Measurements from ENCODE around the gene NSUN6. TPM values are rescaled to one million over a fixed set of nuclear protein-coding genes. Genes with fewer than 3 reads are reported as not detected.
A peak's percentile ranks its signal among the peaks of the same experiment; 100 is the strongest.

Gene NSUN6
- total RNA-seq, 4 donors from 2014 or later, result 2.4 to 3.8 (median 2.9) TPM

GRCh38 chr10:18664841-18665478 is 13.6 kb upstream of the NSUN6 start:
- intact Hi-C loops (cut with DNase I; ENCODE audit: low total_unique reads) (no loop called here), in situ Hi-C loops (cut with MboI; ENCODE audit: low sequenced_read_pairs in 4 of 4) (loop anchor here in 2 of 4 donors (25.0 kb wide), 2 partner anchors 1147 to 1853 kb away; partner anchors contain the start of genes PLXDC2 (in 1 of the 2) and RSU1 (in 1 of the 2))
- peaks cover 15 to 26% of the 10 kb centered on the region in 2 donors for H3K4me1 ChIP-seq
- H3K27ac ChIP-seq, result no peak overlapping the region
- DNase-seq (no peak), ATAC-seq (no peak)
- H3K4me3 ChIP-seq, result no peak overlapping the region
- no peaks in the 10 kb centered on the region for H3K27me3 ChIP-seq
- H3K9me3 ChIP-seq, result no peaks in the 10 kb centered on the region
- no peak for TF ChIP-seq POLR2A (IDR thresholded peaks at IDR 0.05)
- TF ChIP-seq, protein P1, sequence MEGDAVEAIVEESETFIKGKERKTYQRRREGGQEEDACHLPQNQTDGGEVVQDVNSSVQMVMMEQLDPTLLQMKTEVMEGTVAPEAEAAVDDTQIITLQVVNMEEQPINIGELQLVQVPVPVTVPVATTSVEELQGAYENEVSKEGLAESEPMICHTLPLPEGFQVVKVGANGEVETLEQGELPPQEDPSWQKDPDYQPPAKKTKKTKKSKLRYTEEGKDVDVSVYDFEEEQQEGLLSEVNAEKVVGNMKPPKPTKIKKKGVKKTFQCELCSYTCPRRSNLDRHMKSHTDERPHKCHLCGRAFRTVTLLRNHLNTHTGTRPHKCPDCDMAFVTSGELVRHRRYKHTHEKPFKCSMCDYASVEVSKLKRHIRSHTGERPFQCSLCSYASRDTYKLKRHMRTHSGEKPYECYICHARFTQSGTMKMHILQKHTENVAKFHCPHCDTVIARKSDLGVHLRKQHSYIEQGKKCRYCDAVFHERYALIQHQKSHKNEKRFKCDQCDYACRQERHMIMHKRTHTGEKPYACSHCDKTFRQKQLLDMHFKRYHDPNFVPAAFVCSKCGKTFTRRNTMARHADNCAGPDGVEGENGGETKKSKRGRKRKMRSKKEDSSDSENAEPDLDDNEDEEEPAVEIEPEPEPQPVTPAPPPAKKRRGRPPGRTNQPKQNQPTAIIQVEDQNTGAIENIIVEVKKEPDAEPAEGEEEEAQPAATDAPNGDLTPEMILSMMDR (IDR thresholded peaks at IDR 0.05 in 4 of 5, conservative IDR thresholded peaks at IDR 0.05 in 1 of 5), result no peak
- H3K36me3 ChIP-seq, result peaks cover 0 to 18% of the 10 kb centered on the region in 2 donors

DNA sequence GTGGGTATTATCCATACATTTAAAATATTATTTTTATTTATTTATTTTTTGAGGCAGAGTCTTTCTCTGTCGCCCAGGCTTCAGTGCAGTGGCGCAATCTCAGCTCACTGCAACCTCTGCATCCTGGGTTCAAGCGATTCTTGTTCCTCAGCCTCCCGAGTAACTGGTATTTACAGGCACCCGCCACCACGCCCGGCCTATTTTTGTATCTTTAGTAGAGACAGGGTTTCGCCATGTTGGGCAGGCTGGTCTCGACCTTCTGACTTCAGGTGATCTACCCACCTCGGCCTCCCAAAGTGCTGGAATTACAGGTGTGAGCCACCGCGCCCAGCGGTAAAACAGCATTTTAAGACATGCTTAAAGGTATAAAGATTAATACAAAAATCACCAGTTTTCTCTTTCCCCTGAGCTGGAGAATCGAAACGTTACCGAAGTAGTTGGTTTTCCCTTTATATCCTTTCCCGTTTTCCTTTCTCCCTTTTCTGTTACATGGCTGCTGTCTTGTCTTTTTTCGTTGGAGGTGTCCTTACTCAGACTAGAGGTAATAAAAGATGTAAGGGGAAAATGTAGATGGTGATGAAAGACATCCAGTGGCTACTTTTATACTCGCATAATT is 9.5 kb upstream of the NSUN6 start:
- no peak for ATAC-seq
- H3K27ac ChIP-seq, result peak overlapping the region in 2 of 4 donors; percentile 95 to 96

GRCh38 chr10:18659819-18660535 is 8.6 kb upstream of the NSUN6 start:
- H3K9me3 ChIP-seq, result no peaks in the 10 kb centered on the region
- peaks cover 20 to 27% of the 10 kb centered on the region in 2 donors for H3K4me1 ChIP-seq
- TF ChIP-seq, protein P1 (IDR thresholded peaks at IDR 0.05 in 4 of 5, conservative IDR thresholded peaks at IDR 0.05 in 1 of 5), result no peak
- TF ChIP-seq POLR2A (IDR thresholded peaks at IDR 0.05), result no peak
- H3K36me3 ChIP-seq, result no peaks in the 10 kb centered on the region
- intact Hi-C loops (cut with DNase I; ENCODE audit: low total_unique reads) (loop anchor here (1.0 kb wide), 1 partner anchor 9 kb away; the partner anchor contains the start of gene NSUN6), in situ Hi-C loops (cut with MboI; ENCODE audit: low sequenced_read_pairs in 4 of 4) (loop anchor here in 2 of 4 donors (25.0 kb wide), 2 partner anchors 1152 to 1848 kb away; partner anchors contain the start of genes PLXDC2 (in 1 of the 2) and RSU1 (in 1 of the 2))
- H3K27me3 ChIP-seq, result no peaks in the 10 kb centered on the region
- no peak for DNase-seq
- peak overlapping the region; percentile 94 to 96 (median 96) for H3K27ac ChIP-seq
- peak overlapping the region; percentile 79 to 98 (median 91) for H3K4me3 ChIP-seq
- ATAC-seq, result peak in 1 of 2 donors; percentile 6

More for the DNA sequence above, 9.5 kb upstream of the NSUN6 start:
- Histone ChIP-seq H3K27me3 (no peaks in the 10 kb centered on the region), H3K4me3 (peak overlapping the region; percentile 79 to 98 (median 91)), H3K36me3 (no peaks in the 10 kb centered on the region), H3K4me1 (peaks cover 26 to 27% of the 10 kb centered on the region in 2 donors), H3K9me3 (no peaks in the 10 kb centered on the region)
- intact Hi-C loops (cut with DNase I; ENCODE audit: low total_unique reads) (no loop called here), in situ Hi-C loops (cut with MboI; ENCODE audit: low sequenced_read_pairs in 4 of 4) (loop anchor here in 2 of 4 donors (25.0 kb wide), 2 partner anchors 1151 to 1849 kb away; partner anchors contain the start of genes PLXDC2 (in 1 of the 2) and RSU1 (in 1 of the 2))
- TF ChIP-seq, protein P1 (IDR thresholded peaks at IDR 0.05 in 4 of 5, conservative IDR thresholded peaks at IDR 0.05 in 1 of 5), result no peak
- no peak for TF ChIP-seq POLR2A (IDR thresholded peaks at IDR 0.05)
- DNase-seq, result no peak

DNA sequence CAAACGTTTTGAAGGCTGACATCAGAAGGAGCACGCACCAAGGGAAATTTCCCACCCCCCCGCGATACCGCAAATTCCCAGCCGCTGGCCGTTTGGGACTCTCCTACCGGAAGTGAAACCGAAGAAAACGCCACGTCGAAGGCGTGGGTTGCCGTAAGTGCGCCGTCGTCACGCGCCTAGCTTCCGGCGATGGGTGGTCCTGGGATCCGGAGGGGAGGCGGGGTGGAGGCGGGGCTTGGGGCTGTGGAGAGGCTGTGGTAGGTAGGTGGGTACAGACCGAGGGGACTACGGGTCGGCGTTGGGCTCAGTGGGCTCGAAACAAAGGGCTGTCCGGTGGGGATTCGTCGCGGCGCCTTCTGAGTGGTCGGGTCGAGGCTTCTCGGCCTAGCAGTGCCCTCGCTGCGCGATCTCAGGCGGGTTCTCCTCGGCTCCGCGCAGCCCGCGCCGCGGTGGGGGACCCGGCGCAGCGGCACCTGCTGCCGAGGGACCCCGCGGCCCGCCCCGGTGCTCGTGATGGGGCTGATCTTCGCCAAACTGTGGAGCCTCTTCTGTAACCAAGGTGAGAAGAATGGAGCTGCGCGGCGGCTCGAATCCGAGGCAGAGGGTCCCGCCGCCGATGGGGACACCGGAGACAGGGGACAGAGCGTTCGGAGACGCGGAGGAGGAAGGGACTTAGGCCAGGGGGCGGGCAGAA is 7.9 kb upstream of the NSUN6 start, which contains the start of gene ARL5B:
TSS of gene ARL5B (plus strand) at position 307 of the 694 bp plus-strand sequence. CDS start at position 514, 207 bp downstream.
- DNase-seq (peak; percentile 97), ATAC-seq (peak; percentile 94 to 98)
- H3K36me3 ChIP-seq, result no peaks in the 10 kb centered on the region
- peak within 1 kb of the TSS; percentile 94 to 96 (median 96) for H3K27ac ChIP-seq
- TF ChIP-seq, protein P1 (IDR thresholded peaks at IDR 0.05 in 4 of 5, conservative IDR thresholded peaks at IDR 0.05 in 1 of 5), result no peak
- TF ChIP-seq POLR2A (IDR thresholded peaks at IDR 0.05), result peak; percentile 87 to 88
- in situ Hi-C loops (cut with MboI; ENCODE audit: low sequenced_read_pairs in 4 of 4) (loop anchor here in 2 of 4 donors (25.0 kb wide), 2 partner anchors 1153 to 1847 kb away; partner anchors contain the start of genes PLXDC2 (in 1 of the 2) and RSU1 (in 1 of the 2)), intact Hi-C loops (cut with DNase I; ENCODE audit: low total_unique reads) (loop anchor here (1.0 kb wide), 1 partner anchor 8 kb away; the partner anchor contains the start of gene NSUN6)
- no peaks in the 10 kb centered on the region for H3K27me3 ChIP-seq
- H3K9me3 ChIP-seq, result no peaks in the 10 kb centered on the region
- H3K4me3 ChIP-seq, result peak within 1 kb of the TSS; percentile 79 to 98 (median 91)
- H3K4me1 ChIP-seq, result peaks cover 20 to 27% of the 10 kb centered on the region in 2 donors
